Loucy (cell line): ENCODE measurements around the gene SERPINA9.

Source experiments
- H2AFZ ChIP-seq: fragments of 200-600 bp; sonication (generic); 2 replicates; pipeline ENCODE4 v1.6.0; 2016; ENCODE audit warnings: antibody characterized with exemption, mild to moderate bottlenecking, low read length, moderate library complexity
- H3F3A ChIP-seq: fragments of 200-600 bp; 2 replicates; pipeline ENCODE4 v1.6.0; 2016; ENCODE audit warnings: antibody characterized with exemption, low read depth, mild to moderate bottlenecking
- H3K27me3 ChIP-seq: fragments of 200-600 bp; sonication (generic); 2 replicates; pipeline ENCODE4 v1.6.1; 2014; ENCODE audit warnings: low read length, mild to moderate bottlenecking; ENCODE audit not compliant: insufficient read depth, poor library complexity, severe bottlenecking
- H3K36me3 ChIP-seq: fragments of 200-600 bp; sonication (generic); 2 replicates; pipeline ENCODE4 v1.6.1; 2016; ENCODE audit warnings: low read length; ENCODE audit not compliant: insufficient read depth
- H3K4me1 ChIP-seq: fragments of 200-600 bp; sonication (generic); 2 replicates; pipeline ENCODE4 v1.5.1; 2014; ENCODE audit warnings: low read length, mild to moderate bottlenecking; ENCODE audit not compliant: insufficient read depth, poor library complexity, severe bottlenecking
- H3K4me2 ChIP-seq: fragments of 200-600 bp; sonication (generic); 2 replicates; pipeline ENCODE4 v1.6.0; 2014; ENCODE audit warnings: antibody characterized with exemption, low read length, low read depth, mild to moderate bottlenecking; ENCODE audit not compliant: poor library complexity, severe bottlenecking
- H3K4me3 ChIP-seq: fragments of 200-600 bp; sonication (generic); 2 replicates; pipeline ENCODE4 v1.5.1; 2014; ENCODE audit warnings: low read length, mild to moderate bottlenecking, mixed read lengths; ENCODE audit not compliant: poor library complexity, severe bottlenecking
- H3K79me2 ChIP-seq: fragments of 200-600 bp; sonication (generic); 2 replicates; pipeline ENCODE4 v1.6.1; 2014; ENCODE audit warnings: low read length; ENCODE audit not compliant: insufficient read depth
- H3K9ac ChIP-seq: fragments of 200-600 bp; sonication (generic); 2 replicates; pipeline ENCODE4 v1.6.0; 2014; ENCODE audit warnings: mild to moderate bottlenecking, low read depth, low read length, moderate library complexity; ENCODE audit not compliant: poor library complexity, severe bottlenecking
- H3K9me2 ChIP-seq: fragments of 200-600 bp; sonication (generic); replicated peaks from 2 replicates; pipeline ENCODE4 v1.6.1; 2016; ENCODE audit warnings: low read depth, low read length, mixed read lengths
- H3K9me3 ChIP-seq: fragments of 200-600 bp; sonication (generic); 2 replicates; pipeline ENCODE4 v1.6.1; 2014; ENCODE audit warnings: mild to moderate bottlenecking, antibody characterized with exemption, low read length, low read depth; ENCODE audit not compliant: insufficient read depth
- H4K20me1 ChIP-seq: fragments of 200-600 bp; sonication (generic); 2 replicates; pipeline ENCODE4 v1.6.0; 2014; ENCODE audit warnings: antibody characterized with exemption, low read length, mild to moderate bottlenecking; ENCODE audit not compliant: insufficient read depth, poor library complexity, severe bottlenecking
- CTCF ChIP-seq: fragments of 200-600 bp; sonication (generic); conservative IDR thresholded peaks from 2 replicates; pipeline ENCODE4 v1.5.1; 2014; ENCODE audit warnings: mild to moderate bottlenecking, antibody characterized with exemption, low read length
- EZH2phosphoT487 ChIP-seq: fragments of 200-600 bp; IDR thresholded peaks from 2 replicates; pipeline ENCODE4 v1.6.1; 2018; ENCODE audit warnings: antibody characterized with exemption, mild to moderate bottlenecking, moderate library complexity, borderline replicate concordance

SERPINA9 gene

GRCh38 chr14:94476023-94476422, at the start of gene SERPINA9:
Gene SERPINA9 (minus strand): TSS chr14:94476197. CDS start chr14:94469840, 6,357 bp downstream.
- H3K36me3 ChIP-seq: no peaks in the 10 kb centered on the region
- H3K9me2 ChIP-seq: no peaks in the 10 kb centered on the region
- TF ChIP-seq CTCF (no peak), EZH2phosphoT487 (no peak)
- H3K4me1 ChIP-seq: no peaks in the 10 kb centered on the region
- H2AFZ ChIP-seq: no peak within 1 kb of the TSS
- H3K9me3 ChIP-seq: no peaks in the 10 kb centered on the region
- no peak within 1 kb of the TSS for H3K4me3 ChIP-seq
- H3F3A ChIP-seq: no peaks in the 10 kb centered on the region
- H3K9ac ChIP-seq: no peak within 1 kb of the TSS
- no peaks in the 10 kb centered on the region for H3K79me2 ChIP-seq
- H4K20me1 ChIP-seq: no peaks in the 10 kb centered on the region
- no peak within 1 kb of the TSS for H3K4me2 ChIP-seq
- H3K27me3 ChIP-seq: no peaks in the 10 kb centered on the region

GRCh38 chr14:94524093-94524492, 48.1 kb upstream of the SERPINA9 start:
- Histone ChIP-seq H4K20me1 (no peaks in the 10 kb centered on the region), H3K9ac (no peak overlapping the region), H3K27me3 (no peaks in the 10 kb centered on the region), H3K9me3 (no peaks in the 10 kb centered on the region), H3K79me2 (no peaks in the 10 kb centered on the region), H3K4me1 (no peaks in the 10 kb centered on the region), H3K9me2 (no peaks in the 10 kb centered on the region), H3K36me3 (no peaks in the 10 kb centered on the region), H2AFZ (no peak overlapping the region), H3K4me2 (no peak overlapping the region), H3F3A (no peaks in the 10 kb centered on the region), H3K4me3 (no peak overlapping the region)
- no peak for TF ChIP-seq CTCF
- no peak for TF ChIP-seq EZH2phosphoT487

- Histone ChIP-seq H3K9me3 (no peaks in the 10 kb centered on the region), H3K4me3 (no peak overlapping the region), H3F3A (no peaks in the 10 kb centered on the region), H3K9me2 (no peaks in the 10 kb centered on the region), H2AFZ (no peak overlapping the region), H4K20me1 (no peaks in the 10 kb centered on the region), H3K4me1 (no peaks in the 10 kb centered on the region), H3K36me3 (no peaks in the 10 kb centered on the region), H3K27me3 (no peaks in the 10 kb centered on the region), H3K9ac (no peak overlapping the region), H3K4me2 (no peak overlapping the region), H3K79me2 (no peaks in the 10 kb centered on the region)
- TF ChIP-seq EZH2phosphoT487: no peak
- TF ChIP-seq CTCF: no peak
Measured at GRCh38 chr14:94523265-94523664, 47.3 kb upstream of the SERPINA9 start.
